ENCODE results near the gene KITLG. TPM values are rescaled to one million over a fixed set of nuclear protein-coding genes. Genes with fewer than 3 reads are reported as not detected.

Gene KITLG
- total RNA-seq, 1 experiment from 2014 or later = 14.9 TPM

DNA sequence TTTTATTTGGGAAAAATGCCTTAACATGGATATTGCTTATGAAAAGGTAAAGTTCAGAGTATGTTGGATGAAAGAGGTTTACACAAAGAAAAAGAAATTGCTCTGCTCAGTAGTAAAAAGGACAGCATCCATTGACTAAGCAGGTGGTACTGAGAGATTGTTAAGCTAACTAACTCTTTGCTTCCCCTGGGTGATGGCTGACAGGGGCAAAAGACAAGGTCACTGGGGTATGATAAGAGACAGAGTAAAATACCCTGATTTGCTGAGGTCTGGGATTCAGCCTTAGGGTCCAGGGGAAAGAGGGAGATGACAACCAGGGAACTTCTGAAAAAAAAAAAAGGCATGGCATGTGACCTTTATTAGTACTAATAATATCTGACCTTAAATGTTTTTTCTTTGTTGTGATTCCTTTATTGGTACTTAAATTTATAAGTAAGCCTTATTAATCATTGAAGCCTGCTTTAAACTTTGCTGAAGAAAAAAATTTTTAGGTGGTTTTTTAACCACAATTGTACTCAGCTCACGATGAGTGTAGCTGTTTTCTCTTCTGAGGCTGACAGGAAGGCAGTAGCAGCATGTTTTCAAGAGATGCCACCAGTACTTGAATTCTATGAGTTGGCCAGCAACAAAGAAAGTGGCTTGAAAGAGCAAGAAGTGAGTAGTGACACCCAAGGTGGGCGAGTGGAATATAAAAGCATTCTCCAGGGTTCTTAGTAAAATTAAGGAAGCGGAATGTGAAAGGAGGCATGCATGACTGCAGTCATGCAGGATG is 43.7 kb upstream of the KITLG start:
- DNase-seq = no peak
- TF ChIP-seq, protein P1, sequence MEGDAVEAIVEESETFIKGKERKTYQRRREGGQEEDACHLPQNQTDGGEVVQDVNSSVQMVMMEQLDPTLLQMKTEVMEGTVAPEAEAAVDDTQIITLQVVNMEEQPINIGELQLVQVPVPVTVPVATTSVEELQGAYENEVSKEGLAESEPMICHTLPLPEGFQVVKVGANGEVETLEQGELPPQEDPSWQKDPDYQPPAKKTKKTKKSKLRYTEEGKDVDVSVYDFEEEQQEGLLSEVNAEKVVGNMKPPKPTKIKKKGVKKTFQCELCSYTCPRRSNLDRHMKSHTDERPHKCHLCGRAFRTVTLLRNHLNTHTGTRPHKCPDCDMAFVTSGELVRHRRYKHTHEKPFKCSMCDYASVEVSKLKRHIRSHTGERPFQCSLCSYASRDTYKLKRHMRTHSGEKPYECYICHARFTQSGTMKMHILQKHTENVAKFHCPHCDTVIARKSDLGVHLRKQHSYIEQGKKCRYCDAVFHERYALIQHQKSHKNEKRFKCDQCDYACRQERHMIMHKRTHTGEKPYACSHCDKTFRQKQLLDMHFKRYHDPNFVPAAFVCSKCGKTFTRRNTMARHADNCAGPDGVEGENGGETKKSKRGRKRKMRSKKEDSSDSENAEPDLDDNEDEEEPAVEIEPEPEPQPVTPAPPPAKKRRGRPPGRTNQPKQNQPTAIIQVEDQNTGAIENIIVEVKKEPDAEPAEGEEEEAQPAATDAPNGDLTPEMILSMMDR (conservative IDR thresholded peaks at IDR 0.05; ENCODE audit: low read depth, low read length) = no peak
- TF ChIP-seq EZH2 (IDR thresholded peaks at IDR 0.05; ENCODE audit: low read length, unreplicated experiment) (no peak), EZH2phosphoT487 (IDR thresholded peaks at IDR 0.05; ENCODE audit: borderline replicate concordance, low read length) (no peak)
- ChIA-PET POLR2A (ENCODE audit: unreplicated experiment) (no interaction called here), CTCF (no interaction called here)
- Histone ChIP-seq H3K4me1 (ENCODE audit: insufficient read depth, low read length) (no peaks in the 10 kb centered on the region), H3K9me2 (replicated peaks; ENCODE audit: low read length) (no peaks in the 10 kb centered on the region), H3K27me3 (ENCODE audit: low read length) (no peaks in the 10 kb centered on the region), H4K20me1 (ENCODE audit: low read length) (no peaks in the 10 kb centered on the region), H3K27ac (ENCODE audit: low read length) (no peak overlapping the region), H3F3A (ENCODE audit: low read length, unreplicated experiment) (no peaks in the 10 kb centered on the region), H2AFZ (ENCODE audit: low read length) (no peak overlapping the region), H3K9me3 (ENCODE audit: low read length) (no peaks in the 10 kb centered on the region), H3K36me3 (ENCODE audit: low read depth, low read length) (no peaks in the 10 kb centered on the region), H3K4me3 (ENCODE audit: low read length) (no peak overlapping the region), H3K79me2 (ENCODE audit: low read length) (no peaks in the 10 kb centered on the region), H3K4me2 (ENCODE audit: low read length) (no peak overlapping the region), H3K9ac (ENCODE audit: low read length) (no peak overlapping the region)
- intact Hi-C loops (cut with micrococcal nuclease) = no loop called here
- ATAC-seq = no peak
- no TSS peak for BruUV-seq (replicated peaks)

DNA sequence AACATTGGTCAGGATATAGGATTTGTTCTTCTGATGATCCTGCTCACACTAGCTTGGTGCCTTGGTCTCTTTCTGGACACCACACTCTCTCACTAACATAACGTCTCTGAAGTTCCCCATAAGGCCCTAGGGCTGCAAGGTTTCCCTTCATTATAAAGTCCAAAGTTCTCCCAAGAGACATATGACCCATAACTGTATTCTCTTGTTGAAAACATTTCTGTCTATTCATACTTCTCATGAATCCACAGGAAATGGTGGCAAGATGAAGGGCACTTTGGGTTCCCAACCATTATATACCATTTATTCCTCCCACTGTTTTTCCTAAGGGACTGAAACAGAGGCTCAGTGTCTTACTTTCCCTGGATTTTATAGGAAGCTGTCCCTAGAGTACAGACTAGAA is 37.1 kb upstream of the KITLG start:
- Histone ChIP-seq H3K27ac (ENCODE audit: low read length) (no peak overlapping the region), H2AFZ (ENCODE audit: low read length) (no peak overlapping the region), H3K79me2 (ENCODE audit: low read length) (no peaks in the 10 kb centered on the region), H3K9ac (ENCODE audit: low read length) (no peak overlapping the region), H3K9me3 (ENCODE audit: low read length) (no peaks in the 10 kb centered on the region), H3K4me1 (ENCODE audit: insufficient read depth, low read length) (no peaks in the 10 kb centered on the region), H3K36me3 (ENCODE audit: low read depth, low read length) (no peaks in the 10 kb centered on the region), H4K20me1 (ENCODE audit: low read length) (no peaks in the 10 kb centered on the region), H3F3A (ENCODE audit: low read length, unreplicated experiment) (no peaks in the 10 kb centered on the region), H3K9me2 (replicated peaks; ENCODE audit: low read length) (no peaks in the 10 kb centered on the region), H3K4me2 (ENCODE audit: low read length) (no peak overlapping the region), H3K27me3 (ENCODE audit: low read length) (no peaks in the 10 kb centered on the region), H3K4me3 (ENCODE audit: low read length) (no peak overlapping the region)
- DNase-seq = no peak
- no TSS peak for BruUV-seq (replicated peaks)
- intact Hi-C loops (cut with micrococcal nuclease) = no loop called here
- TF ChIP-seq, protein P1 (conservative IDR thresholded peaks at IDR 0.05; ENCODE audit: low read depth, low read length) = no peak
- TF ChIP-seq EZH2 (IDR thresholded peaks at IDR 0.05; ENCODE audit: low read length, unreplicated experiment) (no peak), EZH2phosphoT487 (IDR thresholded peaks at IDR 0.05; ENCODE audit: borderline replicate concordance, low read length) (no peak)
- ChIA-PET POLR2A (ENCODE audit: unreplicated experiment) (no interaction called here), CTCF (no interaction called here)
- ATAC-seq = no peak

DNA sequence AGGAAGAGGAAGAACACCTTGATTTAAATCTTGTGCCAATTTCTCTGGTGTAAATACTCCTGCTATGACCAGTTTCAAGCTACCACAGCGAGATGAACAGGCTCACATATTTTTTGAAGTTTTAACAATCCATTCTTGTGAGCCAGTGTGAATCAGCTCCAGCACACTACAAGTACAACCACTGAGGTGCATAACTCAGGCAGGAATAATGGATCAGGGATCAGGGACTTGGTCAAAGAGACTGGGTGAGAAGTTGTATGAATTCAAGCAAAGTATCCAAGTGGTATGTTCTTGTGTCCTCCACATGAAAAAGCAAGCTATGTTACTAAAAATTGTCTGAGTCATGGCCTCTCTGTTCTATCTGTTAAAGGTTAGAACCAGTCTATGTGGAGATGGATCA is 35.2 kb upstream of the KITLG start:
- no peak overlapping the region for H3K4me3 ChIP-seq (ENCODE audit: low read length)
- H3K4me1 ChIP-seq (ENCODE audit: insufficient read depth, low read length) = no peaks in the 10 kb centered on the region
- ATAC-seq = no peak
- no peaks in the 10 kb centered on the region for H3K9me3 ChIP-seq (ENCODE audit: low read length)
- H2AFZ ChIP-seq (ENCODE audit: low read length) = no peak overlapping the region
- no peak overlapping the region for H3K9ac ChIP-seq (ENCODE audit: low read length)
- H3K4me2 ChIP-seq (ENCODE audit: low read length) = no peak overlapping the region
- ChIA-PET CTCF (no interaction called here), POLR2A (ENCODE audit: unreplicated experiment) (no interaction called here)
- no peak for DNase-seq
- no peaks in the 10 kb centered on the region for H3K79me2 ChIP-seq (ENCODE audit: low read length)
- no peaks in the 10 kb centered on the region for H3K36me3 ChIP-seq (ENCODE audit: low read depth, low read length)
- H3K27me3 ChIP-seq (ENCODE audit: low read length) = no peaks in the 10 kb centered on the region
- H3K9me2 ChIP-seq (replicated peaks; ENCODE audit: low read length) = no peaks in the 10 kb centered on the region
- H3K27ac ChIP-seq (ENCODE audit: low read length) = no peak overlapping the region
- H3F3A ChIP-seq (ENCODE audit: low read length, unreplicated experiment) = no peaks in the 10 kb centered on the region
- no TSS peak for BruUV-seq (replicated peaks)
- intact Hi-C loops (cut with micrococcal nuclease) = no loop called here
- no peaks in the 10 kb centered on the region for H4K20me1 ChIP-seq (ENCODE audit: low read length)
- TF ChIP-seq EZH2 (IDR thresholded peaks at IDR 0.05; ENCODE audit: low read length, unreplicated experiment) (no peak), EZH2phosphoT487 (IDR thresholded peaks at IDR 0.05; ENCODE audit: borderline replicate concordance, low read length) (no peak)
- TF ChIP-seq, protein P1 (conservative IDR thresholded peaks at IDR 0.05; ENCODE audit: low read depth, low read length) = no peak

Measured in PC-3 (cell line).